HepG2 (cell line): ENCODE results near the gene PYY. TPM values are rescaled to one million over a fixed set of nuclear protein-coding genes. Genes with fewer than 3 reads are reported as not detected.

Source experiments
- ATAC-seq: fragments of 200-7000 bp; cut with Tn5 transposase; 3 replicates; pipeline ENCODE4 v1.9.1; 2020; ENCODE audit warnings: mild to moderate bottlenecking, moderate library complexity
- BruUV-seq: library from RNA; stranded (reverse); fragments of 400-500 nt; replicated peaks from 2 replicates; lab custom pipeline; 2021; lab: Mats Ljungman, UMichigan
- CTCF ChIA-PET: fragments of 300-600 bp; formaldehyde crosslinking; extraction: SDS; loops from one replicate; lab custom pipeline; 2021; ENCODE audit warnings: low total read pairs, inconsistent platforms, low intra/inter-chr PET ratio; lab: Yijun Ruan, JAX
- POLR2A ChIA-PET: fragments of 350-600 bp; sonication (Branson Sonifier 250); formaldehyde crosslinking; loops from one replicate; lab custom pipeline; 2020; ENCODE audit warnings: antibody characterized with exemption, inconsistent platforms; lab: Yijun Ruan, JAX
- DNase-seq: peaks from one replicate; pipeline ENCODE4 v3.0.0-alpha.2; 2015; ENCODE audit warnings: low spot score
- FAIRE-seq: peaks from 3 replicates; lab custom pipeline; 2011; peaks lifted over from hg19 to GRCh38; lab: Jason Lieb, UNC
- H2AFZ ChIP-seq: one replicate; pipeline ENCODE4 v1.6.1; 2011; ENCODE audit warnings: low read length, inconsistent platforms
- H3K27ac ChIP-seq: fragments of 300-600 bp; 3 replicates; pipeline ENCODE4 v1.8.0; 2011; ENCODE audit warnings: mixed run types, mild to moderate bottlenecking, mixed read lengths, low read length, inconsistent platforms; ENCODE audit not compliant: insufficient read depth; ENCODE audit errors: extremely low read length
- H3K27me3 ChIP-seq, 2 experiments: fragments of 200-600 bp in 1 of 2; 2 replicates in 1 of 2; 3 replicates in 1 of 2; pipeline versions ENCODE4 v1.6.0 to v1.8.0; 2011; ENCODE audit warnings: low read length in 2 of 2, mild to moderate bottlenecking in 2 of 2, moderate library complexity in 2 of 2, inconsistent platforms in 1 of 2; ENCODE audit not compliant: insufficient read depth in 2 of 2, control insufficient read depth in 1 of 2
- H3K36me3 ChIP-seq, 2 experiments: fragments of 200-600 bp in 1 of 2; replicated peaks in 1 of 2; 2 replicates in 1 of 2; 3 replicates in 1 of 2; pipeline versions ENCODE4 v1.5.1 to v1.8.0; 2011; ENCODE audit warnings: low read length in 2 of 2, inconsistent platforms in 1 of 2; ENCODE audit not compliant: insufficient read depth in 2 of 2, control insufficient read depth in 1 of 2
- H3K4me1 ChIP-seq: 2 replicates; pipeline ENCODE4 v1.5.1; 2012; ENCODE audit warnings: low read length, inconsistent platforms; ENCODE audit not compliant: insufficient read depth
- H3K4me2 ChIP-seq: 2 replicates; pipeline ENCODE4 v1.6.0; 2011; ENCODE audit warnings: low read depth, low read length, inconsistent platforms
- H3K4me3 ChIP-seq, 3 experiments: fragments of 200-600 bp in 1 of 3; sonication (generic), shearing (Covaris generic) in 1 of 3; replicated peaks in 1 of 3; 2 replicates each; pipeline ENCODE4 v1.5.1; 2011 to 2016; ENCODE audit warnings: low read length in 3 of 3, inconsistent platforms in 2 of 3, low read depth in 2 of 3, mild to moderate bottlenecking in 2 of 3, control low read depth in 1 of 3, mixed read lengths in 1 of 3; ENCODE audit not compliant: insufficient read depth in 1 of 3
- H3K79me2 ChIP-seq: one replicate; pipeline ENCODE4 v1.6.1; 2011; ENCODE audit warnings: low read length, inconsistent platforms; ENCODE audit not compliant: insufficient read depth
- H3K9ac ChIP-seq: 2 replicates; pipeline ENCODE4 v1.6.0; 2011; ENCODE audit warnings: mild to moderate bottlenecking, low read depth, low read length, inconsistent platforms; ENCODE audit not compliant: insufficient read depth
- H3K9me3 ChIP-seq: 2 replicates; pipeline ENCODE4 v1.5.1; 2012; ENCODE audit warnings: mild to moderate bottlenecking, low read length
- H4K20me1 ChIP-seq: 2 replicates; pipeline ENCODE4 v1.6.0; 2011; ENCODE audit warnings: inconsistent platforms, mild to moderate bottlenecking, low read length, moderate library complexity; ENCODE audit not compliant: insufficient read depth
- DR1 ChIP-seq: sonication (generic); formaldehyde crosslinking; IDR thresholded peaks from 2 replicates; pipeline ENCODE4 v1.8.0; 2021; ENCODE audit warnings: mild to moderate bottlenecking, missing genetic modification reagents, inconsistent platforms
- FIP1L1 ChIP-seq: fragments of 200-400 bp; formaldehyde crosslinking; IDR thresholded peaks from 2 replicates; pipeline ENCODE4 v1.6.1; 2018; ENCODE audit warnings: low read depth, mild to moderate bottlenecking, low read length, moderate library complexity, borderline replicate concordance; ENCODE audit not compliant: insufficient read depth
- FOXO1 ChIP-seq: sonication (generic); formaldehyde crosslinking; IDR thresholded peaks from 2 replicates; pipeline ENCODE4 v1.4.0; 2020; ENCODE audit warnings: missing genetic modification reagents
- HDAC1 ChIP-seq: sonication (generic); formaldehyde crosslinking; IDR thresholded peaks from 2 replicates; pipeline ENCODE4 v1.5.1; 2020; ENCODE audit warnings: mild to moderate bottlenecking, missing genetic modification reagents
- HNRNPL ChIP-seq: fragments of 200-400 bp; formaldehyde crosslinking; IDR thresholded peaks from 2 replicates; pipeline ENCODE4 v1.6.1; 2017; ENCODE audit warnings: mild to moderate bottlenecking, low read depth, low read length
- NFATC3 ChIP-seq: sonication (generic); formaldehyde crosslinking; IDR thresholded peaks from 2 replicates; pipeline ENCODE4 v1.5.1; 2020; ENCODE audit warnings: mild to moderate bottlenecking, missing genetic modification reagents
- NR3C1 ChIP-seq: sonication (generic); formaldehyde crosslinking; IDR thresholded peaks from 2 replicates; pipeline ENCODE4 v1.4.0; 2020; ENCODE audit warnings: missing genetic modification reagents
- PBX2 ChIP-seq: IDR thresholded peaks from 2 replicates; pipeline ENCODE4 v1.6.1; 2016; ENCODE audit warnings: control low read depth
- RARG ChIP-seq: sonication (generic); formaldehyde crosslinking; IDR thresholded peaks from 2 replicates; pipeline ENCODE4 v1.4.0; 2020; ENCODE audit warnings: low read depth, mild to moderate bottlenecking, missing genetic modification reagents
- RFXANK ChIP-seq: IDR thresholded peaks from 2 replicates; pipeline ENCODE4 v1.6.1; 2016
- SATB2 ChIP-seq: sonication (generic); formaldehyde crosslinking; IDR thresholded peaks from 2 replicates; pipeline ENCODE4 v1.5.0; 2020; ENCODE audit warnings: missing genetic modification reagents
- SMYD3 ChIP-seq: sonication (generic); formaldehyde crosslinking; IDR thresholded peaks from 2 replicates; pipeline ENCODE4 v1.8.1; 2023; ENCODE audit warnings: mild to moderate bottlenecking, missing genetic modification reagents
- SOX5 ChIP-seq: IDR thresholded peaks from 2 replicates; pipeline ENCODE4 v1.6.1; 2016; ENCODE audit warnings: borderline replicate concordance
- ZNF275 ChIP-seq: sonication (generic); formaldehyde crosslinking; IDR thresholded peaks from 2 replicates; pipeline ENCODE4 v1.8.0; 2022; ENCODE audit warnings: missing genetic modification reagents, mild to moderate bottlenecking, inconsistent platforms, borderline replicate concordance
- ZNF883 ChIP-seq: sonication (generic); formaldehyde crosslinking; IDR thresholded peaks from 2 replicates; pipeline ENCODE4 v1.5.1; 2020; ENCODE audit warnings: mild to moderate bottlenecking, missing genetic modification reagents; ENCODE audit errors: not compliant biosample characterization
- WGBS: methylation state at CpG from one replicate; pipeline ENCODE4 v1.1.6; 2017; ENCODE audit warnings: low lambda C conversion rate; 5-methylcytosine and 5-hydroxymethylcytosine counted together
- in situ Hi-C: cut with HindIII; loops from 2 replicates; pipeline ENCODE4 v1.10.0; 2017; ENCODE audit warnings: low pct_unique_long_range_greater_than_20kb; ENCODE audit not compliant: extremely low pct_ligation_motif_present
- intact Hi-C: fragments of 100-400 bp; cut with micrococcal nuclease; formaldehyde crosslinking; loops from one replicate; pipeline ENCODE4 v1.10.0; 2022; ENCODE audit not compliant: unreplicated experiment
- polyA plus RNA-seq, 8 experiments: library from polyadenylated mRNA; depleted of rRNA in 3 of 8; stranded (reverse) in 7 of 8; unstranded in 1 of 8; fragments of >200 nt; fragmentation: Illumina TruSeq in 4 of 8; extraction: Trizol in 4 of 8; gene quantifications; 2 replicates each; pipeline versions ENCODE4 v1.2.1 to v1.2.3, GENCODE V29; 2011 to 2016; ENCODE audit warnings: low read depth in 4 of 8, missing spikeins in 1 of 8, mixed read lengths in 1 of 8; ENCODE audit not compliant: insufficient read depth in 1 of 8
- total RNA-seq, 5 experiments: library from RNA; depleted of rRNA; stranded (reverse); fragments of >200 nt; fragmentation: Illumina TruSeq; extraction: Trizol; gene quantifications; 2 replicates each; pipeline ENCODE4 v1.2.3, GENCODE V29; 2016; ENCODE audit warnings: low read depth in 1 of 5
- TF ChIP-seq, protein P1 (sequence below): sonication (generic); formaldehyde crosslinking; IDR thresholded peaks from 2 replicates; pipeline ENCODE4 v1.4.0; 2020; ENCODE audit warnings: missing genetic modification reagents, borderline replicate concordance
- TF ChIP-seq, protein P2 (sequence below): sonication (generic); formaldehyde crosslinking; IDR thresholded peaks from 2 replicates; pipeline ENCODE4 v1.8.1; 2023; ENCODE audit warnings: missing genetic modification reagents, inconsistent platforms, borderline replicate concordance

The PYY gene
- total and polyA plus RNA-seq, 2 of the 13 experiments (the other 11 are each of a cell fraction or from before 2014, with no cell fraction given) = 0.25 TPM; not detected in 1

GRCh38 chr17:43966276-43966675, 12.5 kb upstream of the PYY start (continued):
- TF ChIP-seq, protein P1, sequence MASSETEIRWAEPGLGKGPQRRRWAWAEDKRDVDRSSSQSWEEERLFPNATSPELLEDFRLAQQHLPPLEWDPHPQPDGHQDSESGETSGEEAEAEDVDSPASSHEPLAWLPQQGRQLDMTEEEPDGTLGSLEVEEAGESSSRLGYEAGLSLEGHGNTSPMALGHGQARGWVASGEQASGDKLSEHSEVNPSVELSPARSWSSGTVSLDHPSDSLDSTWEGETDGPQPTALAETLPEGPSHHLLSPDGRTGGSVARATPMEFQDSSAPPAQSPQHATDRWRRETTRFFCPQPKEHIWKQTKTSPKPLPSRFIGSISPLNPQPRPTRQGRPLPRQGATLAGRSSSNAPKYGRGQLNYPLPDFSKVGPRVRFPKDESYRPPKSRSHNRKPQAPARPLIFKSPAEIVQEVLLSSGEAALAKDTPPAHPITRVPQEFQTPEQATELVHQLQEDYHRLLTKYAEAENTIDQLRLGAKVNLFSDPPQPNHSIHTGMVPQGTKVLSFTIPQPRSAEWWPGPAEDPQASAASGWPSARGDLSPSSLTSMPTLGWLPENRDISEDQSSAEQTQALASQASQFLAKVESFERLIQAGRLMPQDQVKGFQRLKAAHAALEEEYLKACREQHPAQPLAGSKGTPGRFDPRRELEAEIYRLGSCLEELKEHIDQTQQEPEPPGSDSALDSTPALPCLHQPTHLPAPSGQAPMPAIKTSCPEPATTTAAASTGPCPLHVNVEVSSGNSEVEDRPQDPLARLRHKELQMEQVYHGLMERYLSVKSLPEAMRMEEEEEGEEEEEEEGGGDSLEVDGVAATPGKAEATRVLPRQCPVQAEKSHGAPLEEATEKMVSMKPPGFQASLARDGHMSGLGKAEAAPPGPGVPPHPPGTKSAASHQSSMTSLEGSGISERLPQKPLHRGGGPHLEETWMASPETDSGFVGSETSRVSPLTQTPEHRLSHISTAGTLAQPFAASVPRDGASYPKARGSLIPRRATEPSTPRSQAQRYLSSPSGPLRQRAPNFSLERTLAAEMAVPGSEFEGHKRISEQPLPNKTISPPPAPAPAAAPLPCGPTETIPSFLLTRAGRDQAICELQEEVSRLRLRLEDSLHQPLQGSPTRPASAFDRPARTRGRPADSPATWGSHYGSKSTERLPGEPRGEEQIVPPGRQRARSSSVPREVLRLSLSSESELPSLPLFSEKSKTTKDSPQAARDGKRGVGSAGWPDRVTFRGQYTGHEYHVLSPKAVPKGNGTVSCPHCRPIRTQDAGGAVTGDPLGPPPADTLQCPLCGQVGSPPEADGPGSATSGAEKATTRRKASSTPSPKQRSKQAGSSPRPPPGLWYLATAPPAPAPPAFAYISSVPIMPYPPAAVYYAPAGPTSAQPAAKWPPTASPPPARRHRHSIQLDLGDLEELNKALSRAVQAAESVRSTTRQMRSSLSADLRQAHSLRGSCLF (CRISPR knock-in tag) = no peak
- TF ChIP-seq FIP1L1 (no peak), NFATC3 (CRISPR knock-in tag) (no peak), DR1 (CRISPR knock-in tag) (no peak)

DNA sequence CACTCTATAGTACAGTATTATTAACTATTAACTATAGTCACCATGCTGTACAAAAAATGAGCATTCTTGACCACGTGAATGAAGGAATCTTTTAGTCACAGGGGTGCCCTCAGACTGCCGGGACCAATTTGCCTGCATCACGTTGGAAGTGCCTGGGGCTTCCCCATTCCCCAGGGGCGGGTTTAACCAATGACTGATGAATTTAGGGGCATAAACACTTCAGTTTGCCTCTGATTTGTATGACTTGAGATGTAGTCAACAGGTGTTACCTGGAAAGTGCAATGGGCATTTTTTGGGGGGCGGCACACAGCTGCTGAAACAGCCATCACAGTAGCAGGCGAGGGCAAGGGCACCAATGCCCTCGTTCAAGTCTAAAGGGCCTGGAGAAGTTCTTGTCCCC, 8.7 kb upstream of the PYY start:
- Histone ChIP-seq H3K79me2 (no peaks in the 10 kb centered on the region), H3K9ac (no peak overlapping the region), H3K9me3 (no peaks in the 10 kb centered on the region), H3K4me1 (peaks cover 15% of the 10 kb centered on the region), H3K4me2 (no peak overlapping the region), H3K4me3 (no peak overlapping the region), H4K20me1 (no peaks in the 10 kb centered on the region), H2AFZ (no peak overlapping the region), H3K27me3 (peaks cover 5 to 66% of the 10 kb centered on the region in 2 experiments), H3K27ac (no peak overlapping the region), H3K36me3 (no peaks in the 10 kb centered on the region)
- DNase-seq (no peak), ATAC-seq (no peak), FAIRE-seq (no peak)
- CTCF ChIA-PET = no interaction called here
- intact Hi-C loops (no loop called here), in situ Hi-C loops (no loop called here)
- WGBS = 3% methylated on average over 7 of the region's 7 CpGs
- POLR2A ChIA-PET = no interaction called here
- no TSS peak for BruUV-seq
- TF ChIP-seq SMYD3 (CRISPR knock-in tag) = no peak
- TF ChIP-seq HNRNPL = no peak
- no peak for TF ChIP-seq RARG (CRISPR knock-in tag)
- no peak for TF ChIP-seq HDAC1 (CRISPR knock-in tag)
- TF ChIP-seq SOX5 (CRISPR knock-in tag) = no peak
- TF ChIP-seq ZNF275 = no peak
- TF ChIP-seq FOXO1 (CRISPR knock-in tag) = no peak
- TF ChIP-seq, protein P2, sequence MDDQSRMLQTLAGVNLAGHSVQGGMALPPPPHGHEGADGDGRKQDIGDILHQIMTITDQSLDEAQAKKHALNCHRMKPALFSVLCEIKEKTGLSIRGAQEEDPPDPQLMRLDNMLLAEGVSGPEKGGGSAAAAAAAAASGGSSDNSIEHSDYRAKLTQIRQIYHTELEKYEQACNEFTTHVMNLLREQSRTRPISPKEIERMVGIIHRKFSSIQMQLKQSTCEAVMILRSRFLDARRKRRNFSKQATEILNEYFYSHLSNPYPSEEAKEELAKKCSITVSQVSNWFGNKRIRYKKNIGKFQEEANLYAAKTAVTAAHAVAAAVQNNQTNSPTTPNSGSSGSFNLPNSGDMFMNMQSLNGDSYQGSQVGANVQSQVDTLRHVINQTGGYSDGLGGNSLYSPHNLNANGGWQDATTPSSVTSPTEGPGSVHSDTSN (CRISPR knock-in tag) = no peak
- TF ChIP-seq PBX2 (CRISPR knock-in tag) = no peak
- no peak for TF ChIP-seq NR3C1
- no peak for TF ChIP-seq RFXANK (CRISPR knock-in tag)
- no peak for TF ChIP-seq SATB2
- TF ChIP-seq ZNF883 = no peak
